Activated CD4-positive, alpha-beta T cell treated with anti-CD3 and anti-CD28 coated beads, Interleukin-2, amount 10 ng/mL, durations not matched to agents 24 days and 14 days (primary cell): ENCODE measurements around the gene GALNT2. TPM values are rescaled to one million over a fixed set of nuclear protein-coding genes. Genes with fewer than 3 reads are reported as not detected.

Source experiments
- DNase-seq: peaks from one replicate; pipeline ENCODE4 v3.0.0; 2022
- H3K27ac Mint-ChIP-seq: one replicate; pipeline ENCODE4 v1.8.0; 2022; ENCODE audit warnings: mild to moderate bottlenecking, mixed read lengths
- H3K27me3 Mint-ChIP-seq: one replicate; pipeline ENCODE4 v1.8.0; 2022; ENCODE audit warnings: mixed read lengths
- H3K36me3 Mint-ChIP-seq: one replicate; pipeline ENCODE4 v1.8.0; 2022; ENCODE audit warnings: low read depth, mild to moderate bottlenecking, mixed read lengths
- H3K4me1 Mint-ChIP-seq: one replicate; pipeline ENCODE4 v1.8.0; 2021; ENCODE audit warnings: mixed read lengths
- H3K4me3 Mint-ChIP-seq: one replicate; pipeline ENCODE4 v1.8.0; 2022; ENCODE audit warnings: mild to moderate bottlenecking, moderate library complexity, mixed read lengths
- H3K9me3 Mint-ChIP-seq: one replicate; pipeline ENCODE4 v1.8.0; 2021; ENCODE audit warnings: mixed read lengths
- intact Hi-C: fragments of 100-400 bp; cut with micrococcal nuclease; formaldehyde crosslinking; loops from one replicate; pipeline ENCODE4 v1.15.1; 2023
- total RNA-seq: library from RNA; stranded (reverse); gene quantifications from 2 replicates; pipeline ENCODE4 v1.2.3, GENCODE V29; 2022

GALNT2 gene
- total RNA-seq, 1 donor from 2014 or later: 72.4 TPM

DNA sequence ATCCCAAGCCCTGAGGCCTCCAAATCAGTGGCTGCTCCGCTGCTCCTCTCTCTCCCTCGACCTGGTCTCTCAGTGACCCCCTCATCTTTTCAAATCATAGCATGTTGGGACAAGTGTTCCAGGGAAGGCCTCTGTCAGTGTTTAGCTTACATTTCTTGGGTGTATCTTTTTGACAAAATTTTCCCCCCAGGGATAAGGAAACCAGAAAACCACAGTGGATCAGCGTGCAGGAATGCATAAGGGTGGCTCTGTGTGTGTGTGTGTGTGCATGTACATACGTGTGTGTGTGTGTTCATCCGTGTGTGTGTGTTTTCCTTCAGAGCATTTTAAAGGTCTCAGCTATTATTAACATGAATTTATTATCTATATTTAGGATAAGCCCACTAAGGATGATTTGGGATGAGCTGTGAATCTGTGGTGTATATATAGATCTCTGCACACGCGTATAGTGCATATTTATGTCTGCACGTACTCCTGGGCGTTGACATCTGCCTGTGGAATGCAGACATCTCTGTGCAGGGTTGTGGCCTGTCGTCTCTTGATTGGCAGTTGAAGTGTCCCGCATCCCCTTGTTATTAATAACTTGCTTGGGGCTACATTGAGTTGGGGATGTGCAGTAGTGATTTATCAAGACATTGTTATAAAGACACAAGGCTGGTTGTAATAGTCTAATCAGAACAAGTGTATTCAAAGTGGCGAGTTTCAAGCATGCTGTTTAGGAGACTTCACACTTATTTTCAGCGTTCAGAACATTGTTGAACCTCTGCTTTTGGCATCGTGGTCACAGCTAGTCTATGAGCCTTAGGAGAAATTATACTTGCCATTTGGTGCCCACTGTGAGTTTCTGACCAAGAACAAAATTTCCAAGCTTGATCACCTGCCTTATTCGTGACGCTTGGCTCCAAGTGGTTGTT, 55.6 kb downstream of the GALNT2 start:
- DNase-seq: no peak
- no peaks in the 10 kb centered on the region for H3K27me3 Mint-ChIP-seq
- peaks cover 72% of the 10 kb centered on the region for H3K4me1 Mint-ChIP-seq
- no peaks in the 10 kb centered on the region for H3K9me3 Mint-ChIP-seq
- no peak overlapping the region for H3K4me3 Mint-ChIP-seq
- peaks cover 24% of the 10 kb centered on the region for H3K36me3 Mint-ChIP-seq
- intact Hi-C loops: loop anchor here (1.0 to 10.0 kb wide), 3 partner anchors 12 to 678 kb away; no protein-coding TSS in a partner anchor
- H3K27ac Mint-ChIP-seq: peak overlapping the region; percentile 35

DNA sequence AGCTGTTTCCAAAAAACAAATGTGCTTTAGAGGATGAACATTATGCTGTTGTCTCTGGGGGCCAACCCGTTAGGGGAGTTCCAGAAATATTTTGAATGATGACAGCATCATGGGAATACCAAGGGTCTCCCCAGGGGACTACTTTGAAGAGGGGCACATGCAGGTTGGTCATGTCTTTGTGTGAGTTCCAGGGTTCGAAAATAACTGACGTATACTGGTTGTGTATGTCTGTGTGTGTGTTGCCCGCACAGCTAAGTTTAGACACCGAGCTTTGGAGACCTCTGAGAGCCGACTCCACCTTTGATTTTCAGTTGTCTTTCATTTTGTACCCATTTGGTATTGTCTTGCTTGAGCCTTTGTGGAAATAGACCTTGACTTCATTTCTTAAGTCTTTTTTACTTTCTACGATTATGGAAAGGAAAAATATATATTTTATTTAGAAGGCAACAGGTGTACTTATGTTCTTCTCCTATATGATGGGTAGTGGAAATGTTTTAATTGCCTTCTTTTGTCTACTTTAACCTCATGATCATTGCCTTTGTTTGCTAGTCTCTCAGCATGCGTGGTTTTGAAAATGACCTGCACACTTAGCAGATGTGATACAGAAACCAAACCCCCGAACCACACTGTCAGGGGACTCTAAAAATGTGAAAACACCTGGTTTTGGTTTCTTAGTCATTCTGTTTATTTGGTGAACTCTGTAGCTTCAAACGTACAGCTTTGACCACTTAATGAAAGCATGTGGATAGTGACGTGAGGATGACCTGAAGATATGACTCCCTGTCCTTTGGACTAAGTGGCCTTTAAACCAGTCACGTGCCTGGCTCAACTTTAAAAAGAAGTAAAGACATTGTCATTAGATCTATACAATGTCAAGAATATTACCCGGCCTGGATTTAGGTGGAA, 56.5 kb downstream of the GALNT2 start:
- peaks cover 21% of the 10 kb centered on the region for H3K36me3 Mint-ChIP-seq
- intact Hi-C loops: loop anchor here (1.0 to 10.0 kb wide), 4 partner anchors 13 to 679 kb away; no protein-coding TSS in a partner anchor
- no peaks in the 10 kb centered on the region for H3K27me3 Mint-ChIP-seq
- H3K27ac Mint-ChIP-seq: peak overlapping the region; percentile 81
- H3K9me3 Mint-ChIP-seq: no peaks in the 10 kb centered on the region
- peak overlapping the region; percentile 68 for H3K4me3 Mint-ChIP-seq
- peaks cover 80% of the 10 kb centered on the region for H3K4me1 Mint-ChIP-seq
- peak; percentile 81 for DNase-seq

DNA sequence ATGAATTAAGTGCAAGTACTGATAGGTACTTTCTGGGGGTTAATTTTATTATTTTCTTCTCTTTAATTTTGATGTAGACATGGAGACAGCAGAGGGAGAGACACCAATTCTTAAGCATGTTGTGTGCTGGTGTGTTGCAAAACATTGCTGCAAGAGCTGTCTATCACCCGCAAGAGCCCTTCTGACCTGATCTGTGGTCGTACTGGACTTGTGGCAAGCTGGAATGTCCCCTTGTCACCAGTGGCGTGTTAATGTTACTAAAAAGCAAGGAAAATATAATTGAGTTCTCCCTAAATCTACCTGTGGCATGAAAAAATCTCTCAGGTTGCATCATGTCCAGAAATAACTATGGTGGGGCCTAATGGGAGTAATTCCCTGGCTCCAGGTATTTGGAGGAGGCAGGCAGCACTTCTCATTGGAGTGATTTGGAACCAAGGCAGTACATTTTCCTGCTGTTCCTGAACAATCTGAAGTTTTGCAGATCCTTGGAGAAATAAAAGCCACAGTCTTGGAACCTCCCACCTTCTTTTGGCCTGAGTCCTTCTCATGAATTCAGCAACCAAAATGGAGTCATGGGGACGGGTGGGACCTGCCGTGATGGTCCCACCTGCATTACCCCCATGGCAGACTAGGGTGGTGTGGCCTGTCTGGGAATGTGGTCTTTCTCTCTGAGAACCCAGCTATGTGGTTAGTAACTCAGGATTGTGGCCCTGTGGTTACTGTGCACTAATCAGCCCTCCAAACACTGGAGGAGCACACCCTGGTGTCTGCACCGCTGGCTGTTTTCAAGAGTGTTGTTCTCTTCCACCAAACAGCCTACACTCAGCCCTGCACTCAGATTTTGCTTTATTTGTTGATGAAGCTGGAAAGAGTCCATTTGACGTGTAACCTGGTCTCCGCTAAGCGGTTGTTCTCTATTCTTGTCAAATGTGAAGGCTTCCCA, 57.4 kb downstream of the GALNT2 start:
- Mint-ChIP-seq H3K27ac (peak overlapping the region; percentile 81), H3K4me3 (peak overlapping the region; percentile 68), H3K9me3 (no peaks in the 10 kb centered on the region), H3K36me3 (peaks cover 19% of the 10 kb centered on the region), H3K27me3 (no peaks in the 10 kb centered on the region), H3K4me1 (peaks cover 85% of the 10 kb centered on the region)
- intact Hi-C loops: loop anchor here (1.0 to 10.0 kb wide), 3 partner anchors 40 to 680 kb away; no protein-coding TSS in a partner anchor
- DNase-seq: peak; percentile 75

DNA sequence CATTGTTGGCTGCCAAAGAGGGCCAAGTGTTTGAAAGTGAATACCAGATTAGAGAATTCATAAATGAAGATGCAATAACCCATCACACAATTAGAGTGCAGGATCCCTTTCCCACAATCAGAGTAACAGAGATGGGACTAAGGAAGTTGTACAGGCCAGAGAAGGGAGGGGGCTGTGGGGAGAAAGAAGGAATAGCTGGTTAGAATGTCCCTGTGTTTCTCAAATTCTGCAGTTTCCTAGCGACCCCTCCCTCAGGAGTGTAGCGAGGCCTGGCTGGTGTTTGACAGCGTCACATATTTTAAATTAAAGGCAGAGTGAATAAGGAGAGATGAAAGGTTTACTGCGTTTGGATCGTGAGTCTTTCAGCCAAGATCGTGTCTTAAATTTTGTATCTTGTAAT, 58.1 kb downstream of the GALNT2 start:
- intact Hi-C loops: loop anchor here (5.0 to 10.0 kb wide), 2 partner anchors 117 to 680 kb away; no protein-coding TSS in a partner anchor
- Mint-ChIP-seq H3K9me3 (no peaks in the 10 kb centered on the region), H3K27me3 (no peaks in the 10 kb centered on the region), H3K4me1 (peaks cover 85% of the 10 kb centered on the region), H3K4me3 (peak overlapping the region; percentile 68), H3K36me3 (peaks cover 21% of the 10 kb centered on the region), H3K27ac (peak overlapping the region; percentile 81)
- DNase-seq: no peak

DNA sequence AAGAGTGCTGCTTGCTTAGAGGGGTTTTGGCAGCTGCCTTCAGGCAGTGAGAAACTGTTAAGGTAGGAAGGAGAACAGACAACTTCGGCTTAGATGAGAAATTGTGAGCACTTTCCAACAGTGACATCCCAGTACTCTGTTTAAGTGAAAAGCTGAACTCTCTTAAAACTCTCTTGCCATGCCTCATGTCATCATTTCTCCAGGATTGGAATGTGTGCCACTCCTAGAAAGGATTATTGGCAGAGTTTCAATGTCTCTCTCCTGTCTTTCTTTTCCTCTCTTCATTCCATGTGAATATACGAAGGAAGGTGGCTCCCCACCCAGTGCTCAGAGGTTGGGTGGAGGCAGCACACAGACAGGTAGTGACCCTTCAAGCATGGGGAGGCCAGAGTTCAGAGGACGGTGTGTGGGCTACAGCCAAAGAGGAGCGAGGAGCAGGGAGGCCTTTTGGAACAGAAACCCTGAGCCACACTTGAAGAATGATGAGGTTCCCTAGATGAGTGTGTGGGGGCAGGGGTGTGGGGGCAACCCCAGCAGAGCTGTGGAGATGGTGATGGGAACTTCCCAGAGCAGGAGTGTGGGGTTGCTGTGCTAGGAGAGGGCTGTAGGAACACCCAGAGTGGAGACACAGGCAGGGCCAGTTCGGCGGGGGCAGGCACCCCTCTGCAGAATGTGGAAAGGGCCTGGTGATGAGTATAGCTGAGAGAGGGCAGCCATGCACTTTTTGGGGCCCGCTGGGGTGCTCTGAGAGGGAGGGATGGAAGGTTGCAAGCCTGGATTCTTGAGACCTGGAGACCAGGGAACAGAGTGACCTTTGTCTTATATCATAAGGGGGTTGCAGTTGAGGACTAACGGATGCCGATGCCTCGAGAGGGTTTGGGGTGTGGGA, 58.8 kb downstream of the GALNT2 start:
- Mint-ChIP-seq H3K4me3 (peak overlapping the region; percentile 76), H3K9me3 (no peaks in the 10 kb centered on the region), H3K36me3 (peaks cover 16% of the 10 kb centered on the region), H3K4me1 (peaks cover 78% of the 10 kb centered on the region), H3K27me3 (no peaks in the 10 kb centered on the region), H3K27ac (peak overlapping the region; percentile 81)
- no peak for DNase-seq
- intact Hi-C loops: loop anchor here (2.0 to 10.0 kb wide), 4 partner anchors 41 to 681 kb away; no protein-coding TSS in a partner anchor

DNA sequence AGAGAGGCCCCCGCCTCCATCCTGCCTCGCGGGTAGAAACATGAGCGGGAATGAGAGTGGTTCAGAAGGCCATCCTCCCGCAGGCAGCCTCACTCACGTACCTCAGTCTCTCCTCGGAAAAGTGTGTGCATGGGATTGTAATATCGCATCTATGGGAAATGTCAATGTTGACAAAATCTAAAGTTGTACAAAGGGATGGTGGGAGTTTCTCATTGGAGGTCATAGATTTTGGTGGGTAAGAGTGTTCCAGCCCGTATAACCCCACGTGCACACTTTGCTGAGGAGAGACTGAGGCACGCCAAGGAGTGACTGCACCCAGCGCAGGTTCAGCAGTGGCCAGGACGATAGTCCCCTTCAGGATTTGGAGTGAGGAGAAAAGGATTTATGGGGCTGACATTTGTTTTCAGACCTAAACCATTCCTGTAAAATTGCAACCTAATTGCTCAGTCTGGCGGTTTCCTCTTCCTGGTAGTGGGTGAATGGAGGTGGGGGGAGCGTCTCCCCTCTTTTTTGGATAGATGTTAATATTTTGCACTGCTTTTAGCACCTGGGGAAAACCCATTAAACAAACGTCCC, 59.6 kb downstream of the GALNT2 start:
- H3K4me3 Mint-ChIP-seq: peak overlapping the region; percentile 76
- peaks cover 9% of the 10 kb centered on the region for H3K36me3 Mint-ChIP-seq
- no peaks in the 10 kb centered on the region for H3K27me3 Mint-ChIP-seq
- no peak for DNase-seq
- H3K9me3 Mint-ChIP-seq: no peaks in the 10 kb centered on the region
- peaks cover 72% of the 10 kb centered on the region for H3K4me1 Mint-ChIP-seq
- peak overlapping the region; percentile 81 for H3K27ac Mint-ChIP-seq
- intact Hi-C loops: loop anchor here (1.0 to 10.0 kb wide), 6 partner anchors 16 to 682 kb away; partner anchors contain the start of gene GALNT2

DNA sequence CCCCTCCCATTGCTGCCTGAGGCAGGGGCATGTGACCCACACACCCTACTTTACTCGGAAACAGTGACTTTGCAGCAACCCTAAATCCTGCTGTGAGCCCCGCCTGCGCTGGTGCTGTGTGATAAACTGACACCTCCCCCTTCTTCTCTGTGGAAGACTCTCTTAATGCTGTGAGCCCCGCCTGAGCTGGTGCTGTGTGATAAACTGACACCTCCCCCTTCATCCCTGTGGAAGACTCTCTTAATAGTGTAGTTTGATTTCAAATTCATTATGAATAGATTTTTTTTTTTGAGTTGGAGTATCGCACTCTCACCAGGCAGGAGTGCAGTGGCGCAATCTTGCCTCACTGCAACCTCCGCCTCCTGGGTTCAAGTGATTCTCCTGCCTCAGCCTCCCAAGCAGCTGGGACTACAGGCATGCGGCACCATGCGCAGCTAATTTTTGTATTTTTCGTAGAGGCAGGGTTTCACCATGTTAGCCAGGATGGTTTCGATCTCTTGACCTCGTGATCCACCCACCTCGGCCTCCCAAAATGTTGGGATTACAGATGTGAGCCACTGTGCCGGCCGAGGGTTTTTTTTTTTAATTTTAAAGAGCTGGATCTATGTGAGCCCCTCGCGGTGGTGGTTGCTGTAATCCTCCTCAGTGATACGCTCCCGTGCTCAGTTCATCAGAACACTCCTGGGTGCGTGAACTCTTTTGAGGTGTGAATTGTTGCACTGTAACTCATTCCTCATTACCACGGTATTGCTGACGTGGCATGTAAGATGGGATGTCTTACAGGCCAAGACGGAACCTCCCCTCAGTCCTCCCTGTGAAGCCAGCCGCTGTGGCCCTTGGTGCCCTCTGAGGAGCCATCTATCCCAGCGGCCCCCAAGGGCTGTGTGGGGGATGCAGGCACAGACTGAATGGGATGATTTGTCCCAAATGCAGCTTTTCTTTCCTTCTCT, 60.3 kb downstream of the GALNT2 start:
- peak; percentile 88 for DNase-seq
- H3K4me3 Mint-ChIP-seq: peak overlapping the region; percentile 76
- no peaks in the 10 kb centered on the region for H3K27me3 Mint-ChIP-seq
- peak overlapping the region; percentile 81 for H3K27ac Mint-ChIP-seq
- H3K9me3 Mint-ChIP-seq: no peaks in the 10 kb centered on the region
- peaks cover 70% of the 10 kb centered on the region for H3K4me1 Mint-ChIP-seq
- peaks cover 7% of the 10 kb centered on the region for H3K36me3 Mint-ChIP-seq
- intact Hi-C loops: loop anchor here (1.0 to 10.0 kb wide), 6 partner anchors 17 to 683 kb away; partner anchors contain the start of gene GALNT2

DNA sequence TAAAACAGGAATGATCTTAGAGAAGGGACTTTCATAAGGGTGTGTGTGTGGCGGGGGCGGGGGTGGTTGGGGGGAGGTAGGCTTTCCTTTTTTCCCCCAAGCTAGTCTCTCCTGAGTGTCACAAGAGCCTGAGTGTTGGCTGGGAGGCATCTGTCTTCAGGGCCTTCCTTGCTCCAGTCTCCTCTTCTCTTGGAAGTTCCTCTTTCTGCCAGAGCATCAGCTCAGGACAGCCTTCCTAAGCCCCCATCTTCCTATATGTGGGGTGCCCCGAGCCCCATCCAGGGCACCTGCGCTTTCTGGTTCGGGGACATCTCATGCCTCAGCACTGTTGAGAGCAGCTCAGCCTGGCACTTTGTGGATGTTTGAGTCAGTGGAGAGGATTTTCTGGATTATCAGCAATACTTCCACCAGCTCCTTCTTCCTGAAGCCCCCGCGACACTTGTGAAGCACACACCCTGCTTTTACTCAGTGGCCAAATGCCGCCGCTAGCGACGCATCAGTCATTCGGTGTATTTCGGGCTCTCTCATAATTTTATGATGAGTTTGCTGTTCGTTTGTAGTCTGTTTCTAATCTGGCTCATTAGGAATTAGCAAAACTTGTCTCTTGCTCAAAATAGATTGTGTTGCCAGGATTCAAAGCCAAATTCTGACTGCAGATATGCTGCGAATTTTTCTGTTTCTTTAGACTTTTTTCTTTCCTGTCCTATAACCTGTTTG, 61.7 kb downstream of the GALNT2 start:
- Mint-ChIP-seq H3K27me3 (no peaks in the 10 kb centered on the region), H3K4me3 (no peak overlapping the region), H3K36me3 (peaks cover 5% of the 10 kb centered on the region), H3K27ac (no peak overlapping the region), H3K4me1 (peaks cover 65% of the 10 kb centered on the region), H3K9me3 (no peaks in the 10 kb centered on the region)
- DNase-seq: no peak
- intact Hi-C loops: loop anchor here (5.0 to 10.0 kb wide), 2 partner anchors 114 to 684 kb away; no protein-coding TSS in a partner anchor

DNA sequence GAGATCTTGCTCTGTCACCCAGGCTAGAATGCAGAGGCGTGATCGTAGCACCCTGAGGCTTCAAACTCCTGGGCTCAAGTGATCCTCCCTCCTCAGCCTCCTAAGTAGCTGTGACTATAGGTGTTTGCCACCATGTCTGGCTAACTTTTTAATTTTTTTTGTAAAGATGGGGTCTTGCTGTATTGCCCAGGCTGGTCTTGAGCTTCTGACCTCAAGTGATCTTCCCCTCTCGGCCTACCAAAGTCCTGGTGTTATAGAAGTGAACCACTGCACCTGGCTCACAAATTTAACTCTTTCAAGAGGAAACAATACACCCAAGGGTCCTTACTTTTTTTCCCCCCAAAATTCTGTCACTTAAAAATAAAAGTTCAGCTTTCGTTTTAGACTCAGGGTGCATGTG, 62.3 kb downstream of the GALNT2 start:
- intact Hi-C loops: loop anchor here (5.0 to 10.0 kb wide), 2 partner anchors 113 to 685 kb away; no protein-coding TSS in a partner anchor
- peaks cover 59% of the 10 kb centered on the region for H3K4me1 Mint-ChIP-seq
- no peak for DNase-seq
- no peak overlapping the region for H3K4me3 Mint-ChIP-seq
- H3K9me3 Mint-ChIP-seq: no peaks in the 10 kb centered on the region
- no peaks in the 10 kb centered on the region for H3K27me3 Mint-ChIP-seq
- no peak overlapping the region for H3K27ac Mint-ChIP-seq
- peaks cover 5% of the 10 kb centered on the region for H3K36me3 Mint-ChIP-seq

DNA sequence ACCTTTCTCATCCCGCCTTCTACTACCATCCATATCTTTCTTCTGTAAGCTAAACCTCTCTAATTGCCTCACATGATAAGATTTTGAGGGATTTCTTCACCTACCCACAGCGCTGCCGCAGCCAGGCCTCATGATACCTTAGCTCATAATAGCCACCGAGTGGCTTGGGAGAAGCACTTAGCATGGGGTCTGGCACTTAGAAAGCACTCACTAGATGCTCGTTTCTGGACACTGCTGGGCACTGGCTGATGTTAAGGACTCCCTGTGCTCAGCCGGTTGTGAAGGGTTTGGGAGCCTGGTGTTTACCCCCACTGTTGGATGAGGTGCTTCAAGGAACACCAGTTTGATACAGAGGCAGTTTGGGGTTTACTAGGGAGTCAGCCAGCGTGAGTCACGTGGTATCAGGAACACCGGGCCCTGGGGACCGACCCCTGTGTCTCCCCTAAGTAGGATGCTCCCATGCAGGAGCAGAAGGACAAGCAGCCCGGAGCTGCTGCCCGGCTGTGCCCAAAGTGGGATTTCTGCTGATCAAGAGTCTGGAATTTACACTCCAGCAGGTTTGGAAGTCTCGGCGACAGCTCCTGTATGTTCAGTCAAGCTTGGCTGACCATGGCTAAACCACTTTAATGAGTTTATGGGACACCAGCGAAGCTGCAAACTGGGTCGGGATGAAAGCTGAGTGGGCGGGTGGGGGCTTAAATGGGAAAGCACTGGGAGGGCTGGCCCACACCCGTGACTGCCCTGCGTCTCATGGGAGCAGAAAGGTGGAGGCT, 63.3 kb downstream of the GALNT2 start:
- Mint-ChIP-seq H3K4me3 (no peak overlapping the region), H3K4me1 (peaks cover 54% of the 10 kb centered on the region), H3K9me3 (no peaks in the 10 kb centered on the region), H3K27ac (no peak overlapping the region), H3K27me3 (no peaks in the 10 kb centered on the region), H3K36me3 (peaks cover 5% of the 10 kb centered on the region)
- intact Hi-C loops: no loop called here
- DNase-seq: no peak
